Fibroblast of lung (primary cell): ENCODE results near the gene KIR3DL3.

Experiments
- EZH2 ChIP-seq: IDR thresholded peaks from 2 replicates; pipeline ENCODE4 v1.5.1; 2012; ENCODE audit warnings: low read length, control low read depth, mild to moderate bottlenecking; ENCODE audit errors: missing control alignments
- TF ChIP-seq, protein P1 (sequence below), 2 donors: IDR thresholded peaks in 1 of 2; conservative IDR thresholded peaks in 1 of 2; 1 replicate in 1 of 2; 2 replicates in 1 of 2; pipeline ENCODE4 v1.5.1; 2011 to 2012; ENCODE audit warnings: low read length in 2 of 2, control low read depth in 1 of 2, inconsistent platforms in 1 of 2, low read depth in 1 of 2, mild to moderate bottlenecking in 1 of 2

DNA sequence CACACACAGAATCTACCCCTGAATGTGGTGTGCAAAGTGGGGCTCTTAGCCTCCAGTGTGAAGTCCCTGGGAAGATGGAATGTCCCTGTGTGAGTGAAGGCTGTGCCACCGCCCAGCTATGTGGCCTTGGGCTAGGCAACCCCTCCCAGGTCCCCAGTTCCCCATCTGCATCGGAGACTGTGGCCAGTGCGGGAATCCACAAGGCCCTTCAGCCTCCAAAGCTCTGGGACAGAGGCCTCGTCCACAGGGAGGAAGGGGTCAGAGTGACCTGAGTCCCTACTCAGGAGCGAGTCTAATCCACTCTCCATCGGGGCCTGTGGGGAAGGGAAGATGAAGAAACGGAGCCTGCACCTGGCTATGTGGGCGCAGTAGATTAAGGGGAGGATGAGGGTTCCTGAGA is 19.3 kb upstream of the KIR3DL3 start:
- TF ChIP-seq, protein P1, sequence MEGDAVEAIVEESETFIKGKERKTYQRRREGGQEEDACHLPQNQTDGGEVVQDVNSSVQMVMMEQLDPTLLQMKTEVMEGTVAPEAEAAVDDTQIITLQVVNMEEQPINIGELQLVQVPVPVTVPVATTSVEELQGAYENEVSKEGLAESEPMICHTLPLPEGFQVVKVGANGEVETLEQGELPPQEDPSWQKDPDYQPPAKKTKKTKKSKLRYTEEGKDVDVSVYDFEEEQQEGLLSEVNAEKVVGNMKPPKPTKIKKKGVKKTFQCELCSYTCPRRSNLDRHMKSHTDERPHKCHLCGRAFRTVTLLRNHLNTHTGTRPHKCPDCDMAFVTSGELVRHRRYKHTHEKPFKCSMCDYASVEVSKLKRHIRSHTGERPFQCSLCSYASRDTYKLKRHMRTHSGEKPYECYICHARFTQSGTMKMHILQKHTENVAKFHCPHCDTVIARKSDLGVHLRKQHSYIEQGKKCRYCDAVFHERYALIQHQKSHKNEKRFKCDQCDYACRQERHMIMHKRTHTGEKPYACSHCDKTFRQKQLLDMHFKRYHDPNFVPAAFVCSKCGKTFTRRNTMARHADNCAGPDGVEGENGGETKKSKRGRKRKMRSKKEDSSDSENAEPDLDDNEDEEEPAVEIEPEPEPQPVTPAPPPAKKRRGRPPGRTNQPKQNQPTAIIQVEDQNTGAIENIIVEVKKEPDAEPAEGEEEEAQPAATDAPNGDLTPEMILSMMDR (conservative IDR thresholded peaks at IDR 0.05 in 1 of 2, IDR thresholded peaks at IDR 0.05 in 1 of 2; ENCODE audit: low read depth in 1 of 2, low read length in 2 of 2) = no peak
- TF ChIP-seq EZH2 = no peak
